GM10266 (cell line): ENCODE data around the gene PRPF6.
A peak's percentile ranks its signal among the peaks of the same experiment; 100 is the strongest.

ENCODE experiments used
- DNase-seq: peaks from one replicate; pipeline ENCODE4 v3.0.0; 2012; ENCODE audit errors: extremely low spot score
- TF ChIP-seq, protein P1 (sequence below): IDR thresholded peaks from 2 replicates; pipeline ENCODE4 v1.5.1; 2012; ENCODE audit warnings: mild to moderate bottlenecking, low read depth; ENCODE audit not compliant: control insufficient read depth, insufficient read depth; ENCODE audit errors: missing control alignments

The PRPF6 gene

GRCh38 chr20:63955281-63955826, 25.6 kb upstream of the PRPF6 start:
- DNase-seq, result peak; percentile 77
- TF ChIP-seq, protein P1, sequence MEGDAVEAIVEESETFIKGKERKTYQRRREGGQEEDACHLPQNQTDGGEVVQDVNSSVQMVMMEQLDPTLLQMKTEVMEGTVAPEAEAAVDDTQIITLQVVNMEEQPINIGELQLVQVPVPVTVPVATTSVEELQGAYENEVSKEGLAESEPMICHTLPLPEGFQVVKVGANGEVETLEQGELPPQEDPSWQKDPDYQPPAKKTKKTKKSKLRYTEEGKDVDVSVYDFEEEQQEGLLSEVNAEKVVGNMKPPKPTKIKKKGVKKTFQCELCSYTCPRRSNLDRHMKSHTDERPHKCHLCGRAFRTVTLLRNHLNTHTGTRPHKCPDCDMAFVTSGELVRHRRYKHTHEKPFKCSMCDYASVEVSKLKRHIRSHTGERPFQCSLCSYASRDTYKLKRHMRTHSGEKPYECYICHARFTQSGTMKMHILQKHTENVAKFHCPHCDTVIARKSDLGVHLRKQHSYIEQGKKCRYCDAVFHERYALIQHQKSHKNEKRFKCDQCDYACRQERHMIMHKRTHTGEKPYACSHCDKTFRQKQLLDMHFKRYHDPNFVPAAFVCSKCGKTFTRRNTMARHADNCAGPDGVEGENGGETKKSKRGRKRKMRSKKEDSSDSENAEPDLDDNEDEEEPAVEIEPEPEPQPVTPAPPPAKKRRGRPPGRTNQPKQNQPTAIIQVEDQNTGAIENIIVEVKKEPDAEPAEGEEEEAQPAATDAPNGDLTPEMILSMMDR, result peak; percentile 57

- peak; percentile 95 for DNase-seq
Observed at GRCh38 chr20:63955827-63956663, 24.9 kb upstream of the PRPF6 start, which contains the start of gene UCKL1. Gene UCKL1 (minus strand): TSS chr20:63956416. CDS start chr20:63956372, 44 bp downstream.

GRCh38 chr20:63956664-63957003, 24.3 kb upstream of the PRPF6 start:
- DNase-seq, result no peak
- TF ChIP-seq, protein P1, result no peak

More at GRCh38 chr20:63955827-63956663, 24.9 kb upstream of the PRPF6 start, which contains the start of gene UCKL1:
- TF ChIP-seq, protein P1, result no peak

DNA sequence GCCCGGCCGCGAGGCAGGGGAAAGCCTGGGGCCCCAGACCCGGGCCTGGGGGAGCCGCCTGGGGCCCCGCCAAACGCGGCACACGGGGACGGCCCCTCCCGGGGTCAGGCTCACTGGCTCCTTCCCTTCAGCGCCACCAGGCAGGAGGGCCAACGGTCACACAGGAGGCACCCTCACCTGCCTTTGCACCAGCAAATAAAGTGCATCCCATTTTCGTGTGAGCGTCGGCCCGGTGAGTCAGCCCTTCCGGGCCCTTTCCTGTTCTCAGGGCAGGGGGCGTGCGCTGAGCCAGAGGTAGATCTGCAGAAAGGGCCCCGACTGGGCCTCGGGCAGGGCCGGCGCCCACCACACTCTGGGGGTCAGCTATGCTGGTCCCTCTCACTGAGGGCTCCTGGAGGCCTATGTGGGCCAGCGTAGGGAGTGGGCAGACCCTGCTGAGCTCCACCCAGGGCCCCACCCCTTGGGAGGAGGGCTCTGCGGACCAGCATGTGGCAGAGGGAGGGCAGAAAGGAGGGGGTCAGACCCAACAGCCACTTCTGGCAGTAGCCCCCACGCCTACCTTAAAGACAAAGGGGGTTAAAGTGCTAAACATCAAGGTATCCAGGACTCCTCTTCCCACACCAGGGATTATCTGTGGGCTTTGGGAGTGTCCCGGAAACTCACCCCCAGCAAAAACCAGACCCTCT, 23.8 kb upstream of the PRPF6 start:
- TF ChIP-seq, protein P1, result no peak
- peak; percentile 80 for DNase-seq

DNA sequence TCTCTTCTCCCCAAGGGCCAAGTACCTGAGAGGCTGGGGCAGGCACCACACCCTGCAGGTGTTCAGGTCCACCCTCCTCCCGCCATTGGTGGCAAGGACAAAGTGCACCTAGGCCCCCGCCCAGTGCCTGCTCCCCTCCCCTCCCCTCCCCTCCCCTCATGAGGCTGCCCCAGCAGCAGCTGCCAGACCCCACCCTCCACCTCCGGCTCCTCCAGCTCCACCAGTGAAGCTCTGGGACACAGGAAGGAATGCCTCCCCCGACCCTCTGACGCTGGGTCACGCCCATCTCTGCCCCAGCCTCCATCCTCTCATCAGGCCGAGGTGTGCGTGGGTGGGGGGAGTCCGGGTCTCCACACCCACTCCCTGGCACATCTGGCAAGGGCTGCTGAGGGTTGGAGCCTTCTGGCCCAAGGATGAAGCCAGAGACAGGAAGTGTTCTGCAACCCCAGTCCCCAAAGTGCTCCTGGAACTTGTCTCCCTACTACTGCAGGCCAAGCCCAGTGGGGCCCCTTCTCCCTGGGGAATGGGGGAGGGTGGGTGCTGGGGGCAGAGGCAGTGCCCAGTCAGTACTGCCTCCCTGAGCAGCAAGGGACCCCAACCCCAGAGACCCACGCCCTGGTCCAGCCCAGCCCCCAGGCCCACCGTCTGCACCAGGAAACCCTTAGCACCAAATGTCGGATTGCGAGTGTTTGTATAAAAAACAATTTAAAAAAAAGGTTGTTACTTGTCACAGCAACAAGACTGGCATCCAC, 23.1 kb upstream of the PRPF6 start:
- DNase-seq, result no peak
- TF ChIP-seq, protein P1, result no peak

DNA sequence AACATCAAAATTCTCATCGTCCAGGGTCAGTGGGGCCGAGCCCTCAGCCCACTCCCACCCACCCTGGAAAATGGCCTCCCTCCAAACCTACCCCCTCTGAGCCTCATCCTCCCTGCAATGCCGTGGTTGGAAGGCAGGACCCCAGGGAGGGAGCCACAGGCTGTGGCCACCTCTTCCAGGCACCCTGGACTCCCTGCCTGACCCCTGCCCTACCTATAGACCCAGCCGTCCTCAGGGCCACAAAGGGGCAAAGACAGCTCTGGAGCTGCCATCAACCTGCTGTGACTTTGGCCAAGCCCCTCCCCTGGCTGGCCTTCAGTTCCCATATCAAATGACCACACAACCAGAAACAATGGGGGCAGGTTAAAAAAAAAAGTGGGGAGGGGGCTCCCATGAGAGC, 22.5 kb upstream of the PRPF6 start:
- DNase-seq, result no peak
- TF ChIP-seq, protein P1, result no peak
